Occipital lobe (tissue), 2 donors: ENCODE measurements around the gene CD109. TPM values are rescaled to one million over a fixed set of nuclear protein-coding genes. Genes with fewer than 3 reads are reported as not detected.
"Not testable (repeated sequence)": the region's sequence is repeated elsewhere in the genome, so short reads cannot be mapped to it uniquely, and the experiment has no call there.

Source experiments
- DNase-seq: peaks from one replicate; lab custom pipeline; 2025; lab: John Stamatoyannopoulos, UW
- total RNA-seq: library from RNA; depleted of rRNA; stranded (reverse); fragments of >200 nt; gene quantifications from one replicate; pipeline ENCODE4 v1.2.3, GENCODE V29; 2014

Gene CD109
- total RNA-seq, 1 donor from 2014 or later: 1.6 TPM

DNA sequence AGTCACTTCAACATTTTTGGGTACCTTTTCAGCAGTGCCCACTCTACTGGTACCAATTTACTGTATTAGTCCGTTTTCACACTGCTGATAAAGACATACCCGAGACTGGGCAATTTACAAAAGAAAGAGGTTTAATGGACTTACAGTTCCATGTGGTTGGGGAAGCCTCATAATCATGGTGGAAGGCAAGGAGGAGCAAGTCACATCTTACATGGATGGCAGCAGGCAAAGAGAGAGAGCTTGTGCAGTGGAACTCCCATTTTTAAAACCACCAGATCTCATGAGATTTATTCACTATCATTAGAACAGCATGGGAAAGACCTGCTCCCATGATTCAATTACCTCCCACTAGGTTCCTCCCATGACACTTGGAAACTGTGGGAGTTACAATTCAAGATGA is 12.4 kb upstream of the CD109 start:
- not testable (repeated sequence) for DNase-seq

DNA sequence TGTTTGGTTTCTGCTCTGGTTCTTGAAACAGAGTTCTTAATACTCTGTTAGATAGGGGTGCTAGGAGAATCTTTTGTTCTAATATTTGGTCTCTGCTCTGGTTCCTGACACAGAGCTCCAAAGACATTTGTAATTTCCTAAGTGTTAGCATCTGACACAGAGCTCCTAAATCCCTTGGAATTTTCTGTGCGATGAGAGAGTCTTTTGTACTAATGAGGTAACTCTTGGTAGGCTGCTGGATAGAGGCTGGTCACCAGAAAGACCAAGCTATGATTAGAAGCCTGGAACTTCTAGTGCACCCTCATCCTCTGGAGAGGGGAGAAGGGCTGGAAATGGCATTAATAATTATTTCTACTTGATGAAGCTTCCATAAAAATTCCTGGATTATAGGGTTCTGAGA is 7.7 kb upstream of the CD109 start:
- no peak for DNase-seq

DNA sequence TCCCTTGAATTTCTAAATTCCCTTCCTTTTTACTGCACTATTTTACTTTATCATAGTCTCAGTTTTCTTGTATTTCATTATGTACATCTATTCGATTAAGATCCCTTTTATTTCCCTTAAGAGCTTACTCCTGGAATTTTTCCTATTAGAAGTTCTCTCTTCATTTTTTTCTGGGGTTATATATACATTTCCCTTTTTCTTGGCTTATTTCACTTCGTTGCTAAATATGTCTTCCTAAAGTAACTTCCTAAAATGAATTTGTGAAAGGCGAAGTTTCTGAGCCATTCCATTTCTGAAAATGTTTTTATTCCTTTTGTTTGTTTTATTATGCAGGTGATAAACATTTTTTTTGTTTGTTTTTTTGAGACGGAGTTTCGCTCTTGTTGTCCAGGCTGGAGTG is 5.9 kb upstream of the CD109 start:
- DNase-seq: no peak

DNA sequence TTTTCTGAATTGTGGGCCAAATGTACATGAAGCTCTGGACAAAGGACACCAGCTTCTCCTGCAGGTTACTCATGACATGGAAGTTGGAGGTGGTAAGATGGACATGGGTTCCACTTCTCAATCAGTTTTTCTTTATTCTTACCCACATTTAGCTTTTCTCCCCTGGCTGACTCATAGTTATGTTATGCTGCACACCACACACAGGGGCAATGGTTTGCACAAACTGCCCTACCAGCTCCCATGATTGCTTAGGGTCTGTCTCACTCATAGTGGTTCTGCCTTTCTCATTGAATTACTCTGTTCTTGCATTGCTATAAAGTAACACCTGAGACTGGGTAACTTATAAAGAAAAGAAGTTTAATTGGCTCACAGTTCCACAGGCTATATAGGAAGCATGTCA is 4.5 kb upstream of the CD109 start:
- no peak for DNase-seq

GRCh38 chr6:73694711-73695411 is 1.1 kb upstream of the CD109 start:
- peak; percentile 14 for DNase-seq

GRCh38 chr6:73696966-73697655 is 1.1 kb downstream of the CD109 start:
- no peak for DNase-seq

GRCh38 chr6:73699676-73700459 is 3.9 kb downstream of the CD109 start:
- DNase-seq: no peak

GRCh38 chr6:73702444-73702843 is 6.4 kb downstream of the CD109 start:
- no peak for DNase-seq

DNA sequence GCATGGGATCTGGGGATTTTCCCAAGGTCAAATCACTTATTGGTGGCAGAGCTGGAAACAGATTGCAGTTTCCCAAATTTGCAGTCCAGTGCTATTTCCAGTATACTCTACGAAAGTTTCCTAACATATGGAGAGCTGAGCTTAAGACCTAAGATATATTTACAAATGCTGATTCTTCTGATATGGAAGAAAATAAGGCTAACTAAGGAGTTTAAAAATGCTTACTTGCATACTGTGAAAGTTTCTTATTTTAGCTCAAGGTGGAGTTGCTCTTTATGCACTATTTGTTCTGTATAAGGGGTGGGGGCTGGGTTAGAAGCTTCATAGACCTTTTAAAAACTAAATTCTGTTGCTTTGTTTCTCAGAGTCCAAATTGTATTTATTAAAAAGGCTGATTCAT is 7.5 kb downstream of the CD109 start:
- no peak for DNase-seq

GRCh38 chr6:73704260-73704659 is 8.3 kb downstream of the CD109 start:
- DNase-seq: peak; percentile 4

DNA sequence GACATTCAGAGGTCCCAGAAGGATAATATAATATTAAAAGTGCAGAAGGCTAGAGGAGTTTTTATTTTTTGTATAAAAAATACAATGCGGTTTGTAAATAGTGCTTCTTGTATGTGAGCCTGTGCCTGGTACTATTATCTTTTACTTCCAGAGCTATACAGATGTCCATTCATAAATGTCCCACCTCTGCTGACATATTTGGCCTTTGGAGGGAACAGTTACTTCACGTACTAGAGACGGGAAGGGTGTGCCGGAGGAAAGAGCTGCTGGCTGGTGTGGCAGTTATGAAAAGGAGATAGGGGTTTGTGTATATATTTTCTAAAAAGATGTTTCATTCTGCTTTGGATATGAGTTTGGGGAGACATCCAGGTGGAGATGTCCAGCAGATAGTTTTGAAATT is 8.8 kb downstream of the CD109 start:
- DNase-seq: no peak

- DNase-seq: no peak
Observed at GRCh38 chr6:73706971-73707370, 11.0 kb downstream of the CD109 start.

GRCh38 chr6:73710470-73710869 is 14.5 kb downstream of the CD109 start:
- no peak for DNase-seq

GRCh38 chr6:73710948-73711347 is 14.9 kb downstream of the CD109 start:
- DNase-seq: no peak

GRCh38 chr6:73712535-73713173 is 16.7 kb downstream of the CD109 start:
- DNase-seq: no peak

GRCh38 chr6:73713426-73714147 is 17.6 kb downstream of the CD109 start:
- DNase-seq: no peak

DNA sequence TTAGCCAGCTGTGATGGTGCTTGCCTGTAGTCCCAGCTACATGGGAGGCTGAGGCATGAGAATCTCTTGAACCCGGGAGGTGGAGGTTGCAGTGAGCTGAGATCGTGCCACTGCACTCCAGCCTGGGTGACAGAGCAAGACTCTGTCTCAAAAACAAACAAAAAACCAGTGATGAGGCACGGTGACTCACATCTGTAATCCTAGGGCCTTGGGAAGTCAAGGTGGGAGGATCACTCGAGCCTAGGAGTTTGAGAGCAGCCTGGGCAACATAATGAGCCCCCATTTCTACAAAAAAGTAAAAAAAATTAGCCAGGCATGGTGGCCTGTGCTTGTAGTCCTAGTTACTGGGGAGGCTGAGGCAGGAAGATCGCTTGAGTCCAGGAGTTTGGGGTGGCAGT is 19.1 kb downstream of the CD109 start:
- DNase-seq: not testable (repeated sequence)

- DNase-seq: no peak
Observed at GRCh38 chr6:73719046-73719445, 23.0 kb downstream of the CD109 start.

GRCh38 chr6:73722318-73723060 is 26.5 kb downstream of the CD109 start:
- no peak for DNase-seq

DNA sequence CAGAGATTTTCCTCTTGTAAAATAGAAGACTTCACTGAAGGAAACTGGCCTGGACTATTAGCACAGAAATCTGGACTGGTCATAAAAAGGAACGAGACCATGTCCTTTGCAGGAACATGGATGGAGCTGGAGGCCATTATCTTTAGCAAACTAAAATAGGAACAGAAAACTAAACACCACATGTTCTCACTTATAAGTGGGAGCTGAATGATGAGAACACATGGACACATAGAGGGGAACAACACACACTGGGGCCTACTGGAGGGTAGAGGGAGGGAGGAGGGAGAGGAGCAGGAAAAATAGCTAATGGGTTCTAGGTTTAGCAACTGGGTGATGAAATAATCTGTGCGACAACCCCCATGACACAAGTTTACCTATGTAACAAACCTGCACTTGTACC is 27.5 kb downstream of the CD109 start:
- not testable (repeated sequence) for DNase-seq

DNA sequence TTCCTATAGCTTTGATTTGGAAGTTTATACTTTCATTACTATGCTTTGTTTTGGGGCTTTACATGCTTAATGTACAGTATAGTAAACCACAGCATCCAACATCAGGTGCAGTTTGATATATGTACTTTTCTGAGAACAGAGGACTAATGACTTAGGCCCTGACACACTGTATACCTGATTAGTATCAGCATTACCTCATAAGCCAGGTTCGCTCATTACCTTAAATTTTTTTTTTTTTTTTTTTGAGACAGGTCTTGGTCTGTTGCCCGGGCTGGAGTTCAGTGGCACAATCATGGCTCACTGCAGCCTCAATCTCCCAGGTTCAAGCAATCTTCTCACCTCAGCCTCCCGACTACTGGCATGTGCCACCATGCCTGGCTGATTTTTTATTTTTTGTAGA is 28.4 kb downstream of the CD109 start:
- DNase-seq: no peak
